Effector memory CD4-positive, alpha-beta T cell (primary cell): ENCODE results near the gene GRIK4.

ENCODE experiments used
- DNase-seq, 3 donors: peaks; one replicate each; pipeline ENCODE4 v3.0.0-alpha.2; 2020
- H3K27ac ChIP-seq: 2 replicates; pipeline ENCODE4 v1.7.0; 2013; ENCODE audit warnings: mild to moderate bottlenecking, low read length, moderate library complexity; ENCODE audit not compliant: insufficient read depth, poor library complexity, severe bottlenecking
- H3K27me3 ChIP-seq: replicated peaks from 2 replicates; pipeline ENCODE4 v1.7.0; 2013; ENCODE audit warnings: mild to moderate bottlenecking, low read length; ENCODE audit not compliant: insufficient read depth, control insufficient read depth, poor library complexity, severe bottlenecking
- H3K36me3 ChIP-seq: 2 replicates; pipeline ENCODE4 v1.7.0; 2013; ENCODE audit warnings: mild to moderate bottlenecking, low read length, moderate library complexity; ENCODE audit not compliant: control insufficient read depth, insufficient read depth
- H3K4me1 ChIP-seq: 2 replicates; pipeline ENCODE4 v1.7.0; 2013; ENCODE audit warnings: low read length, mild to moderate bottlenecking; ENCODE audit not compliant: control insufficient read depth, insufficient read depth, poor library complexity, severe bottlenecking
- H3K4me3 ChIP-seq: 2 replicates; pipeline ENCODE4 v1.7.0; 2013; ENCODE audit warnings: low read length, low read depth, mild to moderate bottlenecking; ENCODE audit not compliant: insufficient read depth, poor library complexity, severe bottlenecking
- H3K9me3 ChIP-seq: 2 replicates; pipeline ENCODE4 v1.7.0; 2013; ENCODE audit warnings: mild to moderate bottlenecking, low read length, moderate library complexity; ENCODE audit not compliant: control insufficient read depth

Gene GRIK4

GRCh38 chr11:120630122-120630521, 118.6 kb downstream of the GRIK4 start:
- no peak for DNase-seq
- Histone ChIP-seq H3K4me3 (no peak overlapping the region), H3K4me1 (no peaks in the 10 kb centered on the region), H3K27me3 (no peaks in the 10 kb centered on the region), H3K27ac (no peak overlapping the region), H3K9me3 (no peaks in the 10 kb centered on the region), H3K36me3 (no peaks in the 10 kb centered on the region)

DNA sequence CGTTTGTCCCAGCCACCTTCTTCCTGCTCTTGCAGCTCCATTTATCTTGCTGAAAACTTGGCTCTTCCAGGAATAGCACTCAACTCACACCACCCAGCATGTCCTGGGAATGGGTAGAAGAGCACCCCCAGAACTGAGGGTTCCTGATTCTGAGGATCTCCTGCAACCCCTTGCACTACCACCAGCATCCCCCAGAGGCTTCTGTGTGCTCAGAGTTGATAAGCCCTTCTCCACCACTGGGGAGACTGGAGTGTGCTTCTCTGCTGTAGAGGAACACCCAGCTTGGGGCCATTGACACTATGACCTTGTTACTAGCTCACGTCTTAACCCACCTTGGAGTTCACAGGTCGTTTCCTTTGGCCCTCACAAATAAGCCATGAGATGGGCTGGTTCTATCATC, 121.0 kb downstream of the GRIK4 start:
- DNase-seq, result no peak
- H3K4me1 ChIP-seq, result no peaks in the 10 kb centered on the region

GRCh38 chr11:120633616-120634393, 122.3 kb downstream of the GRIK4 start:
- Histone ChIP-seq H3K27ac (no peak overlapping the region), H3K27me3 (no peaks in the 10 kb centered on the region), H3K9me3 (no peaks in the 10 kb centered on the region), H3K4me1 (no peaks in the 10 kb centered on the region), H3K4me3 (no peak overlapping the region), H3K36me3 (no peaks in the 10 kb centered on the region)
- no peak for DNase-seq

More for the DNA sequence above, 121.0 kb downstream of the GRIK4 start:
- no peak overlapping the region for H3K27ac ChIP-seq
- H3K4me3 ChIP-seq, result no peak overlapping the region
- no peaks in the 10 kb centered on the region for H3K36me3 ChIP-seq
- H3K27me3 ChIP-seq, result no peaks in the 10 kb centered on the region
- no peaks in the 10 kb centered on the region for H3K9me3 ChIP-seq

DNA sequence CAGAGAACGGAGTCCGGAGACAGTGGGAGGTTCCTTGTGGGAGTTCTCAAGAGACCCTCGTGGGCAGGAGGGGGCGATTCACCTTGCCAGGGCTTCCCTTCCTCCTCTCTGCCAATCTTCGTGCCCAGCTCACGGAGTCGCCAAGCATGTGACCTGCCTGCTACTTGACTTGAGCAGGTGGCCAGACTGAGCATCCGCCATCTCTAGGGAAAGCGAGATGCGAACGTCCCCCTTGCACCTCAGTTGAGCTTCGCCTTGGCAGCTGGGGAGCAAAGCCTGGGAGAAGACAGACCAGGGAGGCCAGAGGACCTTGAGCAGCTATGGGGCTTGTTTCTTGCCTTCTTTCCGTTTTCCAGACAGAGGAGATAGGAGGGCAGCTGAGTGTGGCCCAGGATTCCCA, 123.2 kb downstream of the GRIK4 start:
- Histone ChIP-seq H3K27ac (no peak overlapping the region), H3K36me3 (no peaks in the 10 kb centered on the region), H3K27me3 (no peaks in the 10 kb centered on the region), H3K4me1 (no peaks in the 10 kb centered on the region), H3K9me3 (no peaks in the 10 kb centered on the region), H3K4me3 (no peak overlapping the region)
- DNase-seq, result no peak

- no peak for DNase-seq
- Histone ChIP-seq H3K4me1 (no peaks in the 10 kb centered on the region), H3K27me3 (no peaks in the 10 kb centered on the region), H3K9me3 (no peaks in the 10 kb centered on the region), H3K36me3 (no peaks in the 10 kb centered on the region), H3K27ac (no peak overlapping the region), H3K4me3 (no peak overlapping the region)
These were observed 123.7 kb downstream of the GRIK4 start for GRCh38 chr11:120635136-120635810.

DNA sequence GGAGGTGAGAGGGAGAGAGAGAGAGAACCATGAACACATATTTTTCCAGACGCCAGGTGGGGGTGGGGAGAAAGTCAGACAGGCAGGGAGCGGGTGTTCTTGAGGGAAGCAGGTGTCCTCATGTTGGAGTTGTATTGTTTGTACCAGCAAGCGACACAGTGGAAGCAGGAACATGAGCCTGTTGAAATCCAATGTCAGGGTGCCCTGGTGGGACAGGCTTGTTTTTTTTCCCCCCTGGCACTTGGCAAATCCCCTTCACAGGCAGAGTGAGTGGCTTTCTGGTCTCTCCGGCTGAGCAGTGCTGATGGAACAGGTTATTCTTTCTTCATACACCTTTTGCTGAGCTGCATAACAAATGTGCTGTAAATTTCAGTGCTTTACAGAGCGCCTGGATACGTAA, 125.6 kb downstream of the GRIK4 start:
- H3K9me3 ChIP-seq, result no peaks in the 10 kb centered on the region
- H3K36me3 ChIP-seq, result no peaks in the 10 kb centered on the region
- no peak overlapping the region for H3K27ac ChIP-seq
- no peaks in the 10 kb centered on the region for H3K27me3 ChIP-seq
- no peak for DNase-seq
- H3K4me3 ChIP-seq, result no peak overlapping the region
- no peaks in the 10 kb centered on the region for H3K4me1 ChIP-seq

DNA sequence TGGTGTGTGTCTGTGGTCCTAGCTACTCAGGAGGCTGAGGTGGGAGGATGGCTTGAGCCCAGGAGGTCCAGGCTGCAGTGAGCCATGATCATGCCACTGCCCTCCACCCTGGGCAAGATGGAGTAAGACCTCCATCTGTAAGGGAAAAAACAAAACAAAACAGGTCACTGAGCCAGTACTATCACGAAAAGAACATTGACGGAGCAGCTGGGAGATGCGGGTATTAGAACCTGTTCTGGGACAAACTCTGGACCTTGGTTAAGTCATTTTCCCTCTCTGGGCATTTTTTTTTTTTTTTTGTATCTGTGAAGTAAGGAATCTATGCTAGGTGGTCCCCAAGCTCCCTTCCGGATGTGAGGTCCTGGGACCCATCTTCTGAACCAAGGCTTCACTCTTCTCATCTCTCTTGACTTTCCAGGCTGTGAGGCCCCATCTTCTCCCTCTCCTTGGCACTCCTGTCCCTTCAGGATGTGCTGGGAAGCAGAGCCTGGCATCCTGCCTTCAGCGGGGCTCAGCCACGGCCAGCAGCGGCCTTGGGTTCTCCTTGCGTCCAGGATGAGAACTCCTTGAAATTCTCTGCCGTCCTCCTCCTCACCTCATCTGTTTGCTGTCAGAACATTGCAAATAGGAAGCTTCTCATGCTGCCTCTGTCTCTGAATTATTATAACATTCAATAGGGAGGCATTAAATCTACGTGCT, 130.8 kb downstream of the GRIK4 start:
- Histone ChIP-seq H3K27me3 (no peaks in the 10 kb centered on the region), H3K27ac (no peak overlapping the region)
- DNase-seq, result no peak

GRCh38 chr11:120643284-120643683, 131.7 kb downstream of the GRIK4 start:
- Histone ChIP-seq H3K36me3 (no peaks in the 10 kb centered on the region), H3K4me1 (no peaks in the 10 kb centered on the region), H3K27ac (no peak overlapping the region), H3K4me3 (no peak overlapping the region), H3K9me3 (no peaks in the 10 kb centered on the region), H3K27me3 (no peaks in the 10 kb centered on the region)
- no peak for DNase-seq

More for the DNA sequence above, 130.8 kb downstream of the GRIK4 start:
- H3K4me3 ChIP-seq, result no peak overlapping the region
- H3K9me3 ChIP-seq, result no peaks in the 10 kb centered on the region
- H3K36me3 ChIP-seq, result no peaks in the 10 kb centered on the region
- H3K4me1 ChIP-seq, result no peaks in the 10 kb centered on the region

DNA sequence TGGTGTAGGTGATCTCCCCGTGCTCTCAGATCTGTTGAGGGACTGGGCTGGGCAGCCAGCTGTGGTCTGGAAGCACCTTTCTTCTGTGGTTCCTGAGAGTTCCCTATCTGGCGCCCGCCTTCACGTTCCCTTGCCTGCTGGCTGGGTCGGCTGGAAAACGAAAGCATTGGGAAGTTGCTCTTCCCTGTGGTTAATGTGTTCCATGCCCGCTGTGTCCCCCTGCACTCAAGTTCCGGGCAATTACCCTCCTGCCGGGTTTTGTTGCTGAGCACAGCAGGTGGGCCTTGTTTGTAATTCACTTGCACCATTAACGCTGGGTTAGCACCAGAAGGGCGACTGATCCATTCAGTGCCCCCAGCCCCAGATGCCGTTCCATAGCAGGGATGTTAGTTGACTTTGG, 134.1 kb downstream of the GRIK4 start:
- DNase-seq, result no peak
- H3K4me1 ChIP-seq, result no peaks in the 10 kb centered on the region
- H3K36me3 ChIP-seq, result no peaks in the 10 kb centered on the region
- no peak overlapping the region for H3K27ac ChIP-seq
- no peaks in the 10 kb centered on the region for H3K27me3 ChIP-seq
- H3K9me3 ChIP-seq, result no peaks in the 10 kb centered on the region
- H3K4me3 ChIP-seq, result no peak overlapping the region

DNA sequence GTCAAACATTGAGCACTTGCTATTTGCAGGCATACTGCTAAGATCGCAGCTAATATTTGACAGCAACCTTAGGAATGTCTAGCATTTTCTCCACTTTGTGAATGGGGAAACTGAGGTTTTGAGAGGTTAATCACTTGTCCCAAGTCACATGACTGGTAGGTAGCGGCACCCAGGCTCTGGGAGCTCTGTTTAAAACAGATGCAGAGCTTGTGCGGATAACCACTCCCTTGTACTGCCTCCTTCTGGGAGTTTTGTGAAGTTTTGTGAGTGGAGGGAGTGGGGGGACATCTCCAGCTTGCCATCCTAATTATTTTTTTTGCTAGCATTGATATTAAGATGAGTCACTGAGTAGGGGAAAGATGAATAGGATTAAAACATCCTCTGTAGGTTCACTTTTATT, 134.7 kb downstream of the GRIK4 start:
- Histone ChIP-seq H3K4me1 (no peaks in the 10 kb centered on the region), H3K36me3 (no peaks in the 10 kb centered on the region), H3K9me3 (no peaks in the 10 kb centered on the region), H3K27me3 (no peaks in the 10 kb centered on the region), H3K4me3 (no peak overlapping the region), H3K27ac (no peak overlapping the region)
- DNase-seq, result no peak
